H9 (cell line): ENCODE results near the gene MALRD1. TPM values are rescaled to one million over a fixed set of nuclear protein-coding genes. Genes with fewer than 3 reads are reported as not detected.

Experiments used
- DNase-seq: peaks from one replicate; pipeline ENCODE4 v3.0.0-alpha.2; 2017
- H2AFZ ChIP-seq: one replicate; pipeline ENCODE4 v1.6.1; 2013; ENCODE audit warnings: mild to moderate bottlenecking, low read length, control low read depth, moderate library complexity
- H2AK5ac ChIP-seq: 2 replicates; pipeline ENCODE4 v1.6.1; 2013; ENCODE audit warnings: low read length, control low read depth, mixed read lengths; ENCODE audit not compliant: insufficient read length
- H2BK120ac ChIP-seq: one replicate; pipeline ENCODE4 v1.6.1; 2013; ENCODE audit warnings: low read depth, mild to moderate bottlenecking, low read length, control low read depth, inconsistent platforms; ENCODE audit not compliant: poor library complexity, severe bottlenecking
- H2BK12ac ChIP-seq: 2 replicates; pipeline ENCODE4 v1.6.1; 2013; ENCODE audit warnings: low read length, control low read depth, mixed read lengths, low read depth; ENCODE audit not compliant: insufficient read length
- H2BK15ac ChIP-seq: 2 replicates; pipeline ENCODE4 v1.6.1; 2013; ENCODE audit warnings: low read depth, low read length, control low read depth
- H2BK20ac ChIP-seq: one replicate; pipeline ENCODE4 v1.6.1; 2013; ENCODE audit warnings: low read depth, mild to moderate bottlenecking, low read length, control low read depth, inconsistent platforms; ENCODE audit not compliant: poor library complexity, severe bottlenecking
- H2BK5ac ChIP-seq: 2 replicates; pipeline ENCODE4 v1.6.1; 2013; ENCODE audit warnings: low read length, control low read depth, mixed read lengths; ENCODE audit not compliant: insufficient read length
- H3K14ac ChIP-seq: 2 replicates; pipeline ENCODE4 v1.6.1; 2013; ENCODE audit warnings: low read length, control low read depth; ENCODE audit not compliant: insufficient read depth
- H3K18ac ChIP-seq: 2 replicates; pipeline ENCODE4 v1.6.1; 2013; ENCODE audit warnings: low read depth, mild to moderate bottlenecking, mixed read lengths, low read length, control low read depth; ENCODE audit not compliant: insufficient read length
- H3K23ac ChIP-seq: 2 replicates; pipeline ENCODE4 v1.6.1; 2013; ENCODE audit warnings: low read length, control low read depth, mixed read lengths, low read depth; ENCODE audit not compliant: insufficient read length
- H3K23me2 ChIP-seq: 2 replicates; pipeline ENCODE4 v1.6.1; 2013; ENCODE audit warnings: low read depth, mild to moderate bottlenecking, mixed read lengths, low read length, control low read depth; ENCODE audit not compliant: insufficient read length, poor library complexity, severe bottlenecking
- H3K27ac ChIP-seq: 2 replicates; pipeline ENCODE4 v1.5.1; 2013; ENCODE audit warnings: low read length, control low read depth, mixed read lengths, low read depth; ENCODE audit not compliant: insufficient read length
- H3K27me3 ChIP-seq: 2 replicates; pipeline ENCODE4 v1.6.1; 2013; ENCODE audit warnings: low read length, control low read depth, inconsistent platforms; ENCODE audit not compliant: insufficient read depth
- H3K4ac ChIP-seq: 2 replicates; pipeline ENCODE4 v1.6.1; 2013; ENCODE audit warnings: low read depth, mild to moderate bottlenecking, control low read depth, inconsistent platforms, low read length, moderate library complexity
- H3K4me1 ChIP-seq: 2 replicates; pipeline ENCODE4 v1.6.1; 2013; ENCODE audit warnings: low read length, control low read depth, inconsistent platforms; ENCODE audit not compliant: insufficient read depth
- H3K4me2 ChIP-seq: 2 replicates; pipeline ENCODE4 v1.6.1; 2013; ENCODE audit warnings: low read length, control low read depth, mixed read lengths; ENCODE audit not compliant: insufficient read length, insufficient read depth
- H3K56ac ChIP-seq: 2 replicates; pipeline ENCODE4 v1.6.1; 2013; ENCODE audit warnings: low read depth, mild to moderate bottlenecking, mixed read lengths, low read length, control low read depth; ENCODE audit not compliant: insufficient read length
- H3K79me1 ChIP-seq: 2 replicates; pipeline ENCODE4 v1.6.1; 2013; ENCODE audit warnings: low read depth, mild to moderate bottlenecking, moderate library complexity, low read length, control low read depth, inconsistent platforms; ENCODE audit not compliant: insufficient read depth, poor library complexity, severe bottlenecking
- H3K79me2 ChIP-seq: 2 replicates; pipeline ENCODE4 v1.6.1; 2013; ENCODE audit warnings: low read length, control low read depth, inconsistent platforms; ENCODE audit not compliant: insufficient read depth
- H3K9ac ChIP-seq: 2 replicates; pipeline ENCODE4 v1.6.1; 2013; ENCODE audit warnings: low read length, control low read depth, mixed read lengths; ENCODE audit not compliant: insufficient read length; ENCODE audit errors: extremely low read depth
- H3K9me3 ChIP-seq: one replicate; pipeline ENCODE4 v1.6.1; 2013; ENCODE audit warnings: low read depth, low read length, inconsistent platforms; ENCODE audit not compliant: control insufficient read depth
- H3T11ph ChIP-seq: one replicate; pipeline ENCODE4 v1.6.1; 2013; ENCODE audit warnings: mild to moderate bottlenecking, low read length, control low read depth, inconsistent platforms
- H4K20me1 ChIP-seq: one replicate; pipeline ENCODE4 v1.6.1; 2013; ENCODE audit not compliant: control insufficient read depth, insufficient read length, insufficient read depth
- H4K5ac ChIP-seq: 2 replicates; pipeline ENCODE4 v1.6.1; 2013; ENCODE audit warnings: low read depth, mild to moderate bottlenecking, mixed read lengths, low read length, control low read depth; ENCODE audit not compliant: insufficient read length
- H4K8ac ChIP-seq: replicated peaks from 2 replicates; pipeline ENCODE4 v1.6.1; 2013; ENCODE audit warnings: low read length, control low read depth, mixed read lengths, low read depth; ENCODE audit not compliant: insufficient read length
- H4K91ac ChIP-seq: 2 replicates; pipeline ENCODE4 v1.6.1; 2013; ENCODE audit warnings: low read depth, mild to moderate bottlenecking, moderate library complexity, mixed read lengths, low read length, control low read depth; ENCODE audit not compliant: insufficient read length
- H3K27ac Mint-ChIP-seq, 3 experiments: 2 replicates in 2 of 3; 3 replicates in 1 of 3; pipeline ENCODE4 v1.8.0; 2020 to 2021; ENCODE audit warnings: mixed read lengths in 3 of 3, mild to moderate bottlenecking in 1 of 3, moderate library complexity in 1 of 3
- H3K27me3 Mint-ChIP-seq: 2 replicates; pipeline ENCODE4 v1.8.0; 2021; ENCODE audit warnings: low read depth, mild to moderate bottlenecking, moderate library complexity, mixed read lengths
- H3K36me3 Mint-ChIP-seq, 3 experiments: 2 replicates in 2 of 3; 3 replicates in 1 of 3; pipeline ENCODE4 v1.8.0; 2020 to 2021; ENCODE audit warnings: low read depth in 3 of 3, mixed read lengths in 3 of 3; ENCODE audit not compliant: insufficient read depth in 1 of 3
- H3K4me1 Mint-ChIP-seq, 2 experiments: 2 replicates each; pipeline ENCODE4 v1.8.0; 2020; ENCODE audit warnings: mixed read lengths in 2 of 2
- H3K4me3 Mint-ChIP-seq, 2 experiments: 2 replicates in 1 of 2; 3 replicates in 1 of 2; pipeline ENCODE4 v1.8.0; 2020 to 2021; ENCODE audit warnings: mild to moderate bottlenecking in 2 of 2, mixed read lengths in 2 of 2, moderate library complexity in 1 of 2
- H3K9me3 Mint-ChIP-seq, 2 experiments: 2 replicates in 1 of 2; 3 replicates in 1 of 2; pipeline ENCODE4 v1.8.0; 2020; ENCODE audit warnings: mild to moderate bottlenecking in 2 of 2, mixed read lengths in 2 of 2, moderate library complexity in 1 of 2
- total RNA-seq: library from RNA; stranded (reverse); gene quantifications from 2 replicates; pipeline ENCODE4 v1.2.1, GENCODE V29; 2021
- TF ChIP-seq, protein P1 (sequence below): fragments of 200-600 bp; sonication (generic); conservative IDR thresholded peaks from 3 replicates; pipeline ENCODE4 v1.8.0; 2021; ENCODE audit warnings: antibody characterized with exemption, mild to moderate bottlenecking

MALRD1 gene
- total RNA-seq, 1 experiment from 2014 or later: 0.20 TPM

GRCh38 chr10:19453967-19454366 lies 405.4 kb downstream of the MALRD1 start:
- Histone ChIP-seq H4K91ac (no peak overlapping the region), H3K9ac (no peak overlapping the region), H3K27ac (no peak overlapping the region), H3K79me2 (no peaks in the 10 kb centered on the region), H4K8ac (no peak overlapping the region), H3K56ac (no peak overlapping the region), H3K23ac (no peak overlapping the region), H3K4me2 (no peak overlapping the region), H2BK5ac (no peak overlapping the region), H3K4ac (no peak overlapping the region), H2BK15ac (no peak overlapping the region), H4K20me1 (no peaks in the 10 kb centered on the region), H3K27me3 (no peaks in the 10 kb centered on the region), H3K14ac (no peak overlapping the region), H2AK5ac (no peak overlapping the region), H3K4me1 (no peaks in the 10 kb centered on the region), H3K18ac (no peak overlapping the region), H4K5ac (no peak overlapping the region), H2BK12ac (no peak overlapping the region), H2BK20ac (no peak overlapping the region), H3T11ph (no peak overlapping the region), H3K23me2 (no peaks in the 10 kb centered on the region), H2AFZ (no peak overlapping the region), H3K79me1 (no peaks in the 10 kb centered on the region), H3K9me3 (no peaks in the 10 kb centered on the region), H2BK120ac (no peak overlapping the region)
- TF ChIP-seq, protein P1, sequence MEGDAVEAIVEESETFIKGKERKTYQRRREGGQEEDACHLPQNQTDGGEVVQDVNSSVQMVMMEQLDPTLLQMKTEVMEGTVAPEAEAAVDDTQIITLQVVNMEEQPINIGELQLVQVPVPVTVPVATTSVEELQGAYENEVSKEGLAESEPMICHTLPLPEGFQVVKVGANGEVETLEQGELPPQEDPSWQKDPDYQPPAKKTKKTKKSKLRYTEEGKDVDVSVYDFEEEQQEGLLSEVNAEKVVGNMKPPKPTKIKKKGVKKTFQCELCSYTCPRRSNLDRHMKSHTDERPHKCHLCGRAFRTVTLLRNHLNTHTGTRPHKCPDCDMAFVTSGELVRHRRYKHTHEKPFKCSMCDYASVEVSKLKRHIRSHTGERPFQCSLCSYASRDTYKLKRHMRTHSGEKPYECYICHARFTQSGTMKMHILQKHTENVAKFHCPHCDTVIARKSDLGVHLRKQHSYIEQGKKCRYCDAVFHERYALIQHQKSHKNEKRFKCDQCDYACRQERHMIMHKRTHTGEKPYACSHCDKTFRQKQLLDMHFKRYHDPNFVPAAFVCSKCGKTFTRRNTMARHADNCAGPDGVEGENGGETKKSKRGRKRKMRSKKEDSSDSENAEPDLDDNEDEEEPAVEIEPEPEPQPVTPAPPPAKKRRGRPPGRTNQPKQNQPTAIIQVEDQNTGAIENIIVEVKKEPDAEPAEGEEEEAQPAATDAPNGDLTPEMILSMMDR: no peak
- Mint-ChIP-seq H3K9me3 (peaks cover 0 to 2% of the 10 kb centered on the region in 2 experiments; a peak in 1 of 5 replicates), H3K4me3 (no peak overlapping the region), H3K27ac (no peak overlapping the region), H3K4me1 (no peaks in the 10 kb centered on the region), H3K27me3 (no peaks in the 10 kb centered on the region), H3K36me3 (no peaks in the 10 kb centered on the region)
- DNase-seq: no peak
